Peyer's patch (tissue), 4 donors: ENCODE data around the gene USP51.

Experiments
- POLR2A ChIP-seq, 2 donors: fragments of 450-650 bp; IDR thresholded peaks; one replicate each; pipeline ENCODE4 v1.5.1; 2017; ENCODE audit warnings: antibody characterized with exemption in 2 of 2, mild to moderate bottlenecking in 2 of 2, moderate library complexity in 2 of 2
- TF ChIP-seq, protein P1 (sequence below), 6 experiments: fragments of 450-650 bp in 4 of 6; fragments of 200-600 bp in 2 of 6; sonication (generic) in 1 of 6; IDR thresholded peaks; one replicate each; pipeline ENCODE4 v1.5.1; 2017 to 2019; ENCODE audit warnings: antibody characterized with exemption in 6 of 6, mild to moderate bottlenecking in 3 of 6, moderate library complexity in 1 of 6

DNA sequence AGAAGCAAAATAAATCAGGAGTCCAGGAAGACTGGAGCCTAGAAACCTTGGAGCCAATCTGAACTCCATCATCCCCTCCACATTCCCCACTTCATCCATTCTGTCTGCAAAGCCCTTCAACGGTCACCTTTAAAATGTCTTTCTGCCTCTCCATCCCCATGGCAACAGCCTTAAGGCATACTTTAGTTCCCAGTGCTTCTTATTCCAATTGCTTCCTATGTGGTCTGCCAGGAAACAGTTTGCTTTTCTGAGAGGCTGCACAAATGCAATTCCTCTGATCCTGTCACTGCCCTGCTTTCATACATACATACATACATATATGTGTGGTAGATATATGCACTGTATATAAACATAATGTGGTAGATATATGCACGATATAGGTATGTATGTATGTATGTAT is 38.5 kb downstream of the USP51 start:
- TF ChIP-seq, protein P1, sequence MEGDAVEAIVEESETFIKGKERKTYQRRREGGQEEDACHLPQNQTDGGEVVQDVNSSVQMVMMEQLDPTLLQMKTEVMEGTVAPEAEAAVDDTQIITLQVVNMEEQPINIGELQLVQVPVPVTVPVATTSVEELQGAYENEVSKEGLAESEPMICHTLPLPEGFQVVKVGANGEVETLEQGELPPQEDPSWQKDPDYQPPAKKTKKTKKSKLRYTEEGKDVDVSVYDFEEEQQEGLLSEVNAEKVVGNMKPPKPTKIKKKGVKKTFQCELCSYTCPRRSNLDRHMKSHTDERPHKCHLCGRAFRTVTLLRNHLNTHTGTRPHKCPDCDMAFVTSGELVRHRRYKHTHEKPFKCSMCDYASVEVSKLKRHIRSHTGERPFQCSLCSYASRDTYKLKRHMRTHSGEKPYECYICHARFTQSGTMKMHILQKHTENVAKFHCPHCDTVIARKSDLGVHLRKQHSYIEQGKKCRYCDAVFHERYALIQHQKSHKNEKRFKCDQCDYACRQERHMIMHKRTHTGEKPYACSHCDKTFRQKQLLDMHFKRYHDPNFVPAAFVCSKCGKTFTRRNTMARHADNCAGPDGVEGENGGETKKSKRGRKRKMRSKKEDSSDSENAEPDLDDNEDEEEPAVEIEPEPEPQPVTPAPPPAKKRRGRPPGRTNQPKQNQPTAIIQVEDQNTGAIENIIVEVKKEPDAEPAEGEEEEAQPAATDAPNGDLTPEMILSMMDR (IDR thresholded peaks at IDR 0.05): no peak
- no peak for TF ChIP-seq POLR2A (IDR thresholded peaks at IDR 0.05)
